GM23338 (cell line): ENCODE data around the gene AGTRAP. TPM values are rescaled to one million over a fixed set of nuclear protein-coding genes. Genes with fewer than 3 reads are reported as not detected.

ENCODE experiments used
- ATAC-seq: fragments of 200-7000 bp; cut with Tn5 transposase; 3 replicates; pipeline ENCODE4 v1.9.1; 2020
- DNase-seq: peaks from one replicate; pipeline ENCODE4 v3.0.0-alpha.2; 2015; ENCODE audit warnings: low spot score
- H2AFZ ChIP-seq: fragments of 200-600 bp; sonication (generic); 2 replicates; pipeline ENCODE4 v1.8.0; 2016; ENCODE audit warnings: antibody characterized with exemption, mild to moderate bottlenecking, moderate library complexity
- H3F3A ChIP-seq: fragments of 200-600 bp; sonication (generic); replicated peaks from 2 replicates; pipeline ENCODE4 v1.8.0; 2017; ENCODE audit warnings: antibody characterized with exemption, mixed run types, low read depth
- H3K27ac ChIP-seq: fragments of 200-600 bp; sonication (generic); 2 replicates; pipeline ENCODE4 v1.6.1; 2016; ENCODE audit warnings: low read depth
- H3K27me3 ChIP-seq: fragments of 200-600 bp; sonication (generic); 2 replicates; pipeline ENCODE4 v1.8.0; 2016; ENCODE audit warnings: mild to moderate bottlenecking, mixed run types, moderate library complexity; ENCODE audit not compliant: insufficient read depth
- H3K36me3 ChIP-seq: fragments of 200-600 bp; sonication (generic); 2 replicates; pipeline ENCODE4 v1.8.0; 2016; ENCODE audit warnings: mild to moderate bottlenecking; ENCODE audit not compliant: insufficient read depth
- H3K4me1 ChIP-seq: fragments of 200-600 bp; sonication (generic); 2 replicates; pipeline ENCODE4 v1.8.0; 2016; ENCODE audit warnings: mild to moderate bottlenecking, moderate library complexity; ENCODE audit not compliant: insufficient read depth
- H3K4me2 ChIP-seq: fragments of 200-600 bp; sonication (generic); 2 replicates; pipeline ENCODE4 v1.7.1; 2017; ENCODE audit warnings: mixed run types
- H3K4me3 ChIP-seq: fragments of 200-600 bp; sonication (generic); 2 replicates; pipeline ENCODE4 v1.6.1; 2016; ENCODE audit warnings: mixed run types
- H3K79me2 ChIP-seq: fragments of 200-600 bp; sonication (generic); replicated peaks from 2 replicates; pipeline ENCODE4 v1.8.0; 2017; ENCODE audit warnings: mild to moderate bottlenecking; ENCODE audit not compliant: insufficient read depth
- H3K9me2 ChIP-seq: fragments of 200-600 bp; sonication (generic); 2 replicates; pipeline ENCODE4 v1.8.0; 2017; ENCODE audit not compliant: insufficient read depth
- H4K20me1 ChIP-seq: fragments of 200-600 bp; sonication (generic); replicated peaks from 2 replicates; pipeline ENCODE4 v1.8.0; 2017; ENCODE audit warnings: mild to moderate bottlenecking; ENCODE audit not compliant: insufficient read depth
- H3K27ac Mint-ChIP-seq: 2 replicates; pipeline ENCODE4 v1.8.0; 2020; ENCODE audit warnings: inconsistent platforms, mild to moderate bottlenecking, moderate library complexity, mixed read lengths
- H3K27me3 Mint-ChIP-seq: 3 replicates; pipeline ENCODE4 v1.8.0; 2022; ENCODE audit warnings: low read depth, mild to moderate bottlenecking, moderate library complexity, mixed read lengths, inconsistent platforms; ENCODE audit not compliant: insufficient read depth, poor library complexity
- H3K36me3 Mint-ChIP-seq: 3 replicates; pipeline ENCODE4 v1.8.0; 2021; ENCODE audit warnings: low read depth, mild to moderate bottlenecking, inconsistent platforms, moderate library complexity, mixed read lengths
- H3K4me1 Mint-ChIP-seq: 3 replicates; pipeline ENCODE4 v1.8.0; 2020; ENCODE audit warnings: mild to moderate bottlenecking, inconsistent platforms, mixed read lengths
- H3K4me3 Mint-ChIP-seq: 3 replicates; pipeline ENCODE4 v1.8.0; 2021; ENCODE audit warnings: moderate library complexity, mild to moderate bottlenecking, inconsistent platforms, mixed read lengths
- H3K9me3 Mint-ChIP-seq: 3 replicates; pipeline ENCODE4 v1.8.0; 2020; ENCODE audit warnings: moderate library complexity, mild to moderate bottlenecking, inconsistent platforms, mixed read lengths
- CREB1 ChIP-seq: fragments of 250-450 bp; sonication (Bioruptor Pico); IDR thresholded peaks from 2 replicates; pipeline ENCODE4 v1.5.0; 2020; ENCODE audit warnings: low read depth, mild to moderate bottlenecking, moderate library complexity
- CTCF ChIP-seq, 2 experiments: fragments of 200-600 bp in 1 of 2; sonication (generic) in 1 of 2; conservative IDR thresholded peaks; 2 replicates each; pipeline versions ENCODE4 v1.5.1 to v1.6.1; 2016 to 2017; ENCODE audit warnings: antibody characterized with exemption in 2 of 2, low read depth in 2 of 2, mild to moderate bottlenecking in 2 of 2, moderate library complexity in 1 of 2
- EZH2 ChIP-seq: fragments of 200-600 bp; sonication (generic); IDR thresholded peaks from one replicate; pipeline ENCODE4 v1.8.0; 2017; ENCODE audit warnings: antibody characterized with exemption, mild to moderate bottlenecking, low read depth; ENCODE audit not compliant: unreplicated experiment
- EZH2phosphoT487 ChIP-seq: fragments of 200-600 bp; sonication (generic); IDR thresholded peaks from one replicate; pipeline ENCODE4 v1.8.1; 2018; ENCODE audit warnings: antibody characterized with exemption; ENCODE audit not compliant: unreplicated experiment
- JUNB ChIP-seq: IDR thresholded peaks from one replicate; pipeline ENCODE4 v1.6.1; 2016; ENCODE audit warnings: antibody characterized with exemption; ENCODE audit not compliant: unreplicated experiment
- NANOG ChIP-seq: IDR thresholded peaks from 2 replicates; pipeline ENCODE4 v1.6.1; 2016; ENCODE audit warnings: antibody characterized with exemption, borderline replicate concordance
- POLR2AphosphoS5 ChIP-seq: IDR thresholded peaks from 2 replicates; pipeline ENCODE4 v1.6.1; 2016; ENCODE audit warnings: antibody characterized with exemption, low read depth
- STAT1 ChIP-seq: IDR thresholded peaks from one replicate; pipeline ENCODE4 v1.6.1; 2016; ENCODE audit warnings: antibody characterized with exemption; ENCODE audit not compliant: unreplicated experiment
- polyA plus RNA-seq: library from polyadenylated mRNA; unstranded; fragments of >200 nt; fragmentation: Nextera tagmentation; extraction: Ambion mirVana; gene quantifications from 2 replicates; pipeline ENCODE4 v1.2.1, GENCODE V29; 2016
- total RNA-seq: library from RNA; depleted of rRNA; stranded (reverse); fragments of >200 nt; shearing (Covaris generic); gene quantifications from 2 replicates; pipeline ENCODE4 v1.2.3, GENCODE V29; 2014
- TF ChIP-seq, protein P1 (sequence below): IDR thresholded peaks from 2 replicates; pipeline ENCODE4 v1.6.1; 2016; ENCODE audit warnings: antibody characterized with exemption
- TF ChIP-seq, protein P2 (sequence below): IDR thresholded peaks from one replicate; pipeline ENCODE4 v1.6.1; 2018; ENCODE audit warnings: antibody characterized with exemption; ENCODE audit not compliant: unreplicated experiment
- TF ChIP-seq, protein P3 (sequence below): fragments of 250-450 bp; sonication (Bioruptor Pico); IDR thresholded peaks from 2 replicates; pipeline ENCODE4 v1.5.0; 2020; ENCODE audit warnings: mild to moderate bottlenecking, moderate library complexity

AGTRAP gene
- total and polyA plus RNA-seq, 2 experiments from 2014 or later, result 79.4 to 102 TPM

DNA sequence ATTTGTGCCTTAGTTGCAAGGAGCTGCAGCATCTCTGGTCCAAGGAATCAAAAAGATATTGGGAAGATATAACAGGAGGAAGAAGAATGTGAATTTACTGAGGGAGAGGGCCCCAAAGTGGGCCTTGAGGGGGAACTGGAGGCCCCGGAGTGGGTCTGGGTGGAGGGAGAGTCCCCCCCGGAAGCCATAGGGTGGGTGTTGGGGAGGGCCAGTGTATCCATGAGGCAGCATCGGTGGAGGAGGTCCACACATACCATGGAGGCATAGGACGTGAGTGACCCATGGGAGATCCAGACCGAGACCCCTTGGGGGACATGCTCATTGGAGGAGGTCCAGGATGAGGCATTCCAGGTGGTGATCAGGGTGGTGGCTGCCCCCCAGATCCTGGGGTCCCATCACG is 25.3 kb downstream of the AGTRAP start (continued):
- TF ChIP-seq, protein P1, sequence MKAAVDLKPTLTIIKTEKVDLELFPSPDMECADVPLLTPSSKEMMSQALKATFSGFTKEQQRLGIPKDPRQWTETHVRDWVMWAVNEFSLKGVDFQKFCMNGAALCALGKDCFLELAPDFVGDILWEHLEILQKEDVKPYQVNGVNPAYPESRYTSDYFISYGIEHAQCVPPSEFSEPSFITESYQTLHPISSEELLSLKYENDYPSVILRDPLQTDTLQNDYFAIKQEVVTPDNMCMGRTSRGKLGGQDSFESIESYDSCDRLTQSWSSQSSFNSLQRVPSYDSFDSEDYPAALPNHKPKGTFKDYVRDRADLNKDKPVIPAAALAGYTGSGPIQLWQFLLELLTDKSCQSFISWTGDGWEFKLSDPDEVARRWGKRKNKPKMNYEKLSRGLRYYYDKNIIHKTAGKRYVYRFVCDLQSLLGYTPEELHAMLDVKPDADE, result no peak
- TF ChIP-seq CREB1 (CRISPR knock-in tag), result no peak

DNA sequence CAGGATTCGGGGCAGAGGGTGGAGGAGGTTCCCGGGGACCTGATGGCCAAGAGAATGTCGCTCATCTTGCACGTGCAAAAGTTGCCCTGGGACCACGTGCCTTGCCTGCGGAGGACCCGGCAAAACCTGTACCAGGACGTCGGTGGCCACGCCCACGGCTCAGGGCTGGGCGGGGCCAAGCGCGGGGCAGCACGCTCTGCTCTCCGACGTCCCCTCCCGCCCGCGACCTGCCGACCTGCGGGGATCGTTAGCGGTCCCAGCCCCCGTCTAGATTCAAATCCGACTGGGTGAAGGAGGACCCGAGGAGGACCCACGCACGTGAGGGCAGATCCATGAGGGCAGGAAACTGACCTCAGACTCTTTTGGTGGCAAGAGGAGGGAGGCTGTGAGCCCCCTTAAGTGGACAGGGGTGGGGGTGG is 26.1 kb downstream of the AGTRAP start, which contains the start of gene C1orf167:
TSS of gene C1orf167 (plus strand) at position 206 of the 419 bp plus-strand sequence. CDS start 2,208 bp downstream, outside the sequence.
- Histone ChIP-seq H3K36me3 (no peaks in the 10 kb centered on the region), H3K4me3 (peak within 1 kb of the TSS; percentile 53), H3K4me2 (peak within 1 kb of the TSS; percentile 79), H3K27ac (no peak within 1 kb of the TSS), H3K9me2 (no peaks in the 10 kb centered on the region), H3F3A (peaks cover 5% of the 10 kb centered on the region; the same call in 1 of the 2 replicates), H3K27me3 (peaks cover 31% of the 10 kb centered on the region), H4K20me1 (no peaks in the 10 kb centered on the region), H3K4me1 (peaks cover 5% of the 10 kb centered on the region; the same call in 1 of the 2 replicates), H2AFZ (peak within 1 kb of the TSS; percentile 97), H3K79me2 (no peaks in the 10 kb centered on the region)
- H3K27ac Mint-ChIP-seq, result no peak within 1 kb of the TSS
- DNase-seq (peak; percentile 79), ATAC-seq (peak; percentile 83)
- H3K4me3 Mint-ChIP-seq, result peak within 1 kb of the TSS; percentile 53
- no peaks in the 10 kb centered on the region; the same call in 2 of the 3 replicates for H3K36me3 Mint-ChIP-seq
- peaks cover 38% of the 10 kb centered on the region for H3K27me3 Mint-ChIP-seq
- no peak for TF ChIP-seq EZH2
- TF ChIP-seq, protein P1, result no peak
- no peak for TF ChIP-seq CTCF (conservative IDR thresholded peaks at IDR 0.05; ENCODE audit: low read depth in 2 of 2)
- TF ChIP-seq, protein P2, sequence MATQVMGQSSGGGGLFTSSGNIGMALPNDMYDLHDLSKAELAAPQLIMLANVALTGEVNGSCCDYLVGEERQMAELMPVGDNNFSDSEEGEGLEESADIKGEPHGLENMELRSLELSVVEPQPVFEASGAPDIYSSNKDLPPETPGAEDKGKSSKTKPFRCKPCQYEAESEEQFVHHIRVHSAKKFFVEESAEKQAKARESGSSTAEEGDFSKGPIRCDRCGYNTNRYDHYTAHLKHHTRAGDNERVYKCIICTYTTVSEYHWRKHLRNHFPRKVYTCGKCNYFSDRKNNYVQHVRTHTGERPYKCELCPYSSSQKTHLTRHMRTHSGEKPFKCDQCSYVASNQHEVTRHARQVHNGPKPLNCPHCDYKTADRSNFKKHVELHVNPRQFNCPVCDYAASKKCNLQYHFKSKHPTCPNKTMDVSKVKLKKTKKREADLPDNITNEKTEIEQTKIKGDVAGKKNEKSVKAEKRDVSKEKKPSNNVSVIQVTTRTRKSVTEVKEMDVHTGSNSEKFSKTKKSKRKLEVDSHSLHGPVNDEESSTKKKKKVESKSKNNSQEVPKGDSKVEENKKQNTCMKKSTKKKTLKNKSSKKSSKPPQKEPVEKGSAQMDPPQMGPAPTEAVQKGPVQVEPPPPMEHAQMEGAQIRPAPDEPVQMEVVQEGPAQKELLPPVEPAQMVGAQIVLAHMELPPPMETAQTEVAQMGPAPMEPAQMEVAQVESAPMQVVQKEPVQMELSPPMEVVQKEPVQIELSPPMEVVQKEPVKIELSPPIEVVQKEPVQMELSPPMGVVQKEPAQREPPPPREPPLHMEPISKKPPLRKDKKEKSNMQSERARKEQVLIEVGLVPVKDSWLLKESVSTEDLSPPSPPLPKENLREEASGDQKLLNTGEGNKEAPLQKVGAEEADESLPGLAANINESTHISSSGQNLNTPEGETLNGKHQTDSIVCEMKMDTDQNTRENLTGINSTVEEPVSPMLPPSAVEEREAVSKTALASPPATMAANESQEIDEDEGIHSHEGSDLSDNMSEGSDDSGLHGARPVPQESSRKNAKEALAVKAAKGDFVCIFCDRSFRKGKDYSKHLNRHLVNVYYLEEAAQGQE, result no peak
- TF ChIP-seq EZH2phosphoT487, result no peak
- TF ChIP-seq, protein P3, sequence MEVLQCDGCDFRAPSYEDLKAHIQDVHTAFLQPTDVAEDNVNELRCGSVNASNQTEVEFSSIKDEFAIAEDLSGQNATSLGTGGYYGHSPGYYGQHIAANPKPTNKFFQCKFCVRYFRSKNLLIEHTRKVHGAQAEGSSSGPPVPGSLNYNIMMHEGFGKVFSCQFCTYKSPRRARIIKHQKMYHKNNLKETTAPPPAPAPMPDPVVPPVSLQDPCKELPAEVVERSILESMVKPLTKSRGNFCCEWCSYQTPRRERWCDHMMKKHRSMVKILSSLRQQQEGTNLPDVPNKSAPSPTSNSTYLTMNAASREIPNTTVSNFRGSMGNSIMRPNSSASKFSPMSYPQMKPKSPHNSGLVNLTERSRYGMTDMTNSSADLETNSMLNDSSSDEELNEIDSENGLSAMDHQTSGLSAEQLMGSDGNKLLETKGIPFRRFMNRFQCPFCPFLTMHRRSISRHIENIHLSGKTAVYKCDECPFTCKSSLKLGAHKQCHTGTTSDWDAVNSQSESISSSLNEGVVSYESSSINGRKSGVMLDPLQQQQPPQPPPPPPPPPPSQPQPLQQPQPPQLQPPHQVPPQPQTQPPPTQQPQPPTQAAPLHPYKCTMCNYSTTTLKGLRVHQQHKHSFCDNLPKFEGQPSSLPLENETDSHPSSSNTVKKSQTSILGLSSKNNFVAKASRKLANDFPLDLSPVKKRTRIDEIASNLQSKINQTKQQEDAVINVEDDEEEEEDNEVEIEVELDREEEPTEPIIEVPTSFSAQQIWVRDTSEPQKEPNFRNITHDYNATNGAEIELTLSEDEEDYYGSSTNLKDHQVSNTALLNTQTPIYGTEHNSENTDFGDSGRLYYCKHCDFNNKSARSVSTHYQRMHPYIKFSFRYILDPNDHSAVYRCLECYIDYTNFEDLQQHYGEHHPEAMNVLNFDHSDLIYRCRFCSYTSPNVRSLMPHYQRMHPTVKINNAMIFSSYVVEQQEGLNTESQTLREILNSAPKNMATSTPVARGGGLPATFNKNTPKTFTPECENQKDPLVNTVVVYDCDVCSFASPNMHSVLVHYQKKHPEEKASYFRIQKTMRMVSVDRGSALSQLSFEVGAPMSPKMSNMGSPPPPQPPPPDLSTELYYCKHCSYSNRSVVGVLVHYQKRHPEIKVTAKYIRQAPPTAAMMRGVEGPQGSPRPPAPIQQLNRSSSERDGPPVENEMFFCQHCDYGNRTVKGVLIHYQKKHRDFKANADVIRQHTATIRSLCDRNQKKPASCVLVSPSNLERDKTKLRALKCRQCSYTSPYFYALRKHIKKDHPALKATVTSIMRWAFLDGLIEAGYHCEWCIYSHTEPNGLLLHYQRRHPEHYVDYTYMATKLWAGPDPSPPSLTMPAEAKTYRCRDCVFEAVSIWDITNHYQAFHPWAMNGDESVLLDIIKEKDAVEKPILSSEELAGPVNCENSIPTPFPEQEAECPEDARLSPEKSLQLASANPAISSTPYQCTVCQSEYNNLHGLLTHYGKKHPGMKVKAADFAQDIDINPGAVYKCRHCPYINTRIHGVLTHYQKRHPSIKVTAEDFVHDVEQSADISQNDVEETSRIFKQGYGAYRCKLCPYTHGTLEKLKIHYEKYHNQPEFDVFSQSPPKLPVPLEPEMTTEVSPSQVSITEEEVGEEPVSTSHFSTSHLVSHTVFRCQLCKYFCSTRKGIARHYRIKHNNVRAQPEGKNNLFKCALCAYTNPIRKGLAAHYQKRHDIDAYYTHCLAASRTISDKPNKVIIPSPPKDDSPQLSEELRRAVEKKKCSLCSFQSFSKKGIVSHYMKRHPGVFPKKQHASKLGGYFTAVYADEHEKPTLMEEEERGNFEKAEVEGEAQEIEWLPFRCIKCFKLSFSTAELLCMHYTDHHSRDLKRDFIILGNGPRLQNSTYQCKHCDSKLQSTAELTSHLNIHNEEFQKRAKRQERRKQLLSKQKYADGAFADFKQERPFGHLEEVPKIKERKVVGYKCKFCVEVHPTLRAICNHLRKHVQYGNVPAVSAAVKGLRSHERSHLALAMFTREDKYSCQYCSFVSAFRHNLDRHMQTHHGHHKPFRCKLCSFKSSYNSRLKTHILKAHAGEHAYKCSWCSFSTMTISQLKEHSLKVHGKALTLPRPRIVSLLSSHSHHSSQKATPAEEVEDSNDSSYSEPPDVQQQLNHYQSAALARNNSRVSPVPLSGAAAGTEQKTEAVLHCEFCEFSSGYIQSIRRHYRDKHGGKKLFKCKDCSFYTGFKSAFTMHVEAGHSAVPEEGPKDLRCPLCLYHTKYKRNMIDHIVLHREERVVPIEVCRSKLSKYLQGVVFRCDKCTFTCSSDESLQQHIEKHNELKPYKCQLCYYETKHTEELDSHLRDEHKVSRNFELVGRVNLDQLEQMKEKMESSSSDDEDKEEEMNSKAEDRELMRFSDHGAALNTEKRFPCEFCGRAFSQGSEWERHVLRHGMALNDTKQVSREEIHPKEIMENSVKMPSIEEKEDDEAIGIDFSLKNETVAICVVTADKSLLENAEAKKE, result no peak
- no peak for TF ChIP-seq POLR2AphosphoS5
- TF ChIP-seq STAT1, result no peak
- no peak for TF ChIP-seq JUNB
- TF ChIP-seq NANOG, result no peak
- peaks cover 14% of the 10 kb centered on the region for H3K4me1 Mint-ChIP-seq
- H3K9me3 Mint-ChIP-seq, result peaks cover 13% of the 10 kb centered on the region
